Neutrophil (primary cell): ENCODE data around the gene ING2.

Source experiments
- H3K27ac ChIP-seq: fragments of 200-600 bp; sonication (generic); 2 replicates; pipeline ENCODE4 v1.5.1; 2016; ENCODE audit warnings: mild to moderate bottlenecking, moderate library complexity
- H3K27me3 ChIP-seq: fragments of 200-600 bp; sonication (generic); 2 replicates; pipeline ENCODE4 v1.6.0; 2016; ENCODE audit warnings: mild to moderate bottlenecking
- H3K36me3 ChIP-seq: fragments of 200-600 bp; sonication (generic); 2 replicates; pipeline ENCODE4 v1.5.1; 2017
- H3K4me1 ChIP-seq, 2 experiments: fragments of 200-600 bp in 1 of 2; sonication (generic) in 1 of 2; 1 replicate in 1 of 2; 2 replicates in 1 of 2; pipeline versions ENCODE4 v1.5.1 to v1.6.1; 2013 to 2016; ENCODE audit warnings: low read depth in 1 of 2, low read length in 1 of 2, mild to moderate bottlenecking in 1 of 2, moderate library complexity in 1 of 2; ENCODE audit not compliant: control insufficient read depth in 1 of 2, insufficient read depth in 1 of 2
- H3K4me3 ChIP-seq, 2 experiments: fragments of 200-600 bp in 1 of 2; sonication (generic) in 1 of 2; 1 replicate in 1 of 2; 2 replicates in 1 of 2; pipeline ENCODE4 v1.5.1; 2013 to 2016; ENCODE audit warnings: low read depth in 1 of 2, low read length in 1 of 2, mild to moderate bottlenecking in 1 of 2, moderate library complexity in 1 of 2
- H3K9me3 ChIP-seq: fragments of 200-600 bp; sonication (generic); 2 replicates; pipeline ENCODE4 v1.5.1; 2016
- TF ChIP-seq, protein P1 (sequence below): fragments of 200-600 bp; sonication (generic); IDR thresholded peaks from 2 replicates; pipeline ENCODE4 v1.5.1; 2016; ENCODE audit warnings: antibody characterized with exemption

ING2 gene

GRCh38 chr4:183493246-183493645, 11.6 kb upstream of the ING2 start:
- no peak overlapping the region for H3K27ac ChIP-seq
- H3K27me3 ChIP-seq: no peaks in the 10 kb centered on the region
- H3K9me3 ChIP-seq: no peaks in the 10 kb centered on the region
- no peaks in the 10 kb centered on the region for H3K36me3 ChIP-seq
- no peaks in the 10 kb centered on the region for H3K4me1 ChIP-seq
- TF ChIP-seq, protein P1, sequence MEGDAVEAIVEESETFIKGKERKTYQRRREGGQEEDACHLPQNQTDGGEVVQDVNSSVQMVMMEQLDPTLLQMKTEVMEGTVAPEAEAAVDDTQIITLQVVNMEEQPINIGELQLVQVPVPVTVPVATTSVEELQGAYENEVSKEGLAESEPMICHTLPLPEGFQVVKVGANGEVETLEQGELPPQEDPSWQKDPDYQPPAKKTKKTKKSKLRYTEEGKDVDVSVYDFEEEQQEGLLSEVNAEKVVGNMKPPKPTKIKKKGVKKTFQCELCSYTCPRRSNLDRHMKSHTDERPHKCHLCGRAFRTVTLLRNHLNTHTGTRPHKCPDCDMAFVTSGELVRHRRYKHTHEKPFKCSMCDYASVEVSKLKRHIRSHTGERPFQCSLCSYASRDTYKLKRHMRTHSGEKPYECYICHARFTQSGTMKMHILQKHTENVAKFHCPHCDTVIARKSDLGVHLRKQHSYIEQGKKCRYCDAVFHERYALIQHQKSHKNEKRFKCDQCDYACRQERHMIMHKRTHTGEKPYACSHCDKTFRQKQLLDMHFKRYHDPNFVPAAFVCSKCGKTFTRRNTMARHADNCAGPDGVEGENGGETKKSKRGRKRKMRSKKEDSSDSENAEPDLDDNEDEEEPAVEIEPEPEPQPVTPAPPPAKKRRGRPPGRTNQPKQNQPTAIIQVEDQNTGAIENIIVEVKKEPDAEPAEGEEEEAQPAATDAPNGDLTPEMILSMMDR: no peak
- no peak overlapping the region for H3K4me3 ChIP-seq

DNA sequence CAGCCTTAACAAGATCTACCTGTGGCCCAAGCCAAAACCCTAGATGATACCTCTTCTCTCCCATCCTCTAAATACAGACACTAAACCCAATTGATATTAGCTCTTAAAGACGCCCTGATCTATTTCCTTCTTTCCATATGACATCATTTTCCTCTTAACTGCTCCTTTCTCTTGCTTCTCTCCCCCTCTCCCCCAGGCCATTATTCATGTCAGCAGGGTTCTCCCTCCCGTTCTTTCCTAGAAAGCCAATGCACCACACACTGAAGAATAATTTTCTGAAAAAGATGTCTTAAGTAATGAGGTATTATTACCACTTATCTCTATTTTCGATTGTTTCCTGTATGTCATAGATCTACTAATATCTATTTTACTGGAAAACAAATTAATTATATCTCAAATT, 9.7 kb upstream of the ING2 start:
- Histone ChIP-seq H3K4me3 (no peak overlapping the region), H3K27ac (no peak overlapping the region), H3K27me3 (no peaks in the 10 kb centered on the region), H3K9me3 (no peaks in the 10 kb centered on the region), H3K36me3 (no peaks in the 10 kb centered on the region), H3K4me1 (no peaks in the 10 kb centered on the region)
- TF ChIP-seq, protein P1: no peak

DNA sequence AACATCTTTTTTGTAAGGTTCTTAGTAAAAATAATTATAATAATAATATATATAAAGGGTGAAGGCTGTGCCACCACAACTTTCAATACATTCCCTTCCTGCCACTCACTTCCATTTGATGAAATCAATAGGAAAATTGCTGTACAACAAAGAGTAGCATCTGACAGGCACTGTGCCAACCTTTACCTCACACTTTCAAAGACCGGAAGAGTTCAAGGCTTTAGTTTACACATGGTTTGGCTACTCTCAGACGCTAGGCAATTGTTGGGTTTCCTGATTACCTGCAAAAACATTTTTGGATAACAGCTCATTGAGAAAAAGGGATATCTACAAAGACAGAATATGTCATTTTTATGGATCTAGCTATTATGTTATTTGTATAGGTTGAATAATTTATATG, 5.5 kb upstream of the ING2 start:
- no peak overlapping the region for H3K27ac ChIP-seq
- H3K36me3 ChIP-seq: no peaks in the 10 kb centered on the region
- H3K27me3 ChIP-seq: no peaks in the 10 kb centered on the region
- no peak overlapping the region for H3K4me3 ChIP-seq
- H3K9me3 ChIP-seq: no peaks in the 10 kb centered on the region
- peaks cover 14 to 16% of the 10 kb centered on the region in 2 experiments for H3K4me1 ChIP-seq
- TF ChIP-seq, protein P1: no peak

GRCh38 chr4:183499801-183500200, 5.1 kb upstream of the ING2 start:
- Histone ChIP-seq H3K4me1 (peaks cover 14 to 16% of the 10 kb centered on the region in 2 experiments), H3K27ac (no peak overlapping the region), H3K27me3 (no peaks in the 10 kb centered on the region), H3K36me3 (no peaks in the 10 kb centered on the region), H3K4me3 (no peak overlapping the region), H3K9me3 (no peaks in the 10 kb centered on the region)
- TF ChIP-seq, protein P1: no peak

- no peaks in the 10 kb centered on the region for H3K9me3 ChIP-seq
Measured at GRCh38 chr4:183503497-183504063, 1.3 kb upstream of the ING2 start.

More at GRCh38 chr4:183503497-183504063, 1.3 kb upstream of the ING2 start:
- peak overlapping the region; percentile 96 for H3K27ac ChIP-seq
- TF ChIP-seq, protein P1: no peak
- H3K36me3 ChIP-seq: no peaks in the 10 kb centered on the region
- H3K27me3 ChIP-seq: no peaks in the 10 kb centered on the region
- H3K4me3 ChIP-seq: peak overlapping the region; percentile 98 to 100
- H3K4me1 ChIP-seq: peaks cover 19 to 22% of the 10 kb centered on the region in 2 experiments
